Activated naive CD4-positive, alpha-beta T cell treated with anti-CD3 and anti-CD28 coated beads for 36 hours (primary cell): Measurements from ENCODE around the gene KRT35. TPM values are rescaled to one million over a fixed set of nuclear protein-coding genes. Genes with fewer than 3 reads are reported as not detected.

Experiments used
- CTCF ChIA-PET: fragments of 350-600 bp; sonication (Branson Sonifier 250); formaldehyde crosslinking; loops from one replicate; lab custom pipeline; 2021; ENCODE audit warnings: antibody characterized with exemption; lab: Charles Lee
- DNase-seq: peaks from one replicate; pipeline ENCODE4 v3.0.0-alpha.2; 2020
- H3K27ac Mint-ChIP-seq: one replicate; pipeline ENCODE4 v1.8.0; 2021; ENCODE audit warnings: mild to moderate bottlenecking, mixed read lengths
- H3K27me3 Mint-ChIP-seq: one replicate; pipeline ENCODE4 v1.8.0; 2021; ENCODE audit warnings: low read depth, mixed read lengths
- H3K36me3 Mint-ChIP-seq: one replicate; pipeline ENCODE4 v1.8.0; 2021; ENCODE audit warnings: low read depth, mixed read lengths
- H3K4me1 Mint-ChIP-seq: one replicate; pipeline ENCODE4 v1.8.0; 2021; ENCODE audit warnings: low read depth, mixed read lengths
- H3K4me3 Mint-ChIP-seq: one replicate; pipeline ENCODE4 v1.8.0; 2021; ENCODE audit warnings: mild to moderate bottlenecking, moderate library complexity, mixed read lengths
- H3K9me3 Mint-ChIP-seq: one replicate; pipeline ENCODE4 v1.8.0; 2021; ENCODE audit warnings: mixed read lengths
- intact Hi-C: fragments of 100-400 bp; cut with micrococcal nuclease; formaldehyde crosslinking; loops from one replicate; pipeline ENCODE4 v1.15.1; 2023
- total RNA-seq, 2 experiments: library from RNA; stranded (reverse); gene quantifications; one replicate each; pipeline ENCODE4 v1.2.3, GENCODE V29; 2021

Gene KRT35
- total RNA-seq, 2 experiments from 2014 or later: not detected

- Mint-ChIP-seq H3K27ac (no peak overlapping the region), H3K4me1 (no peaks in the 10 kb centered on the region), H3K9me3 (no peaks in the 10 kb centered on the region), H3K36me3 (no peaks in the 10 kb centered on the region), H3K27me3 (no peaks in the 10 kb centered on the region), H3K4me3 (no peak overlapping the region)
- CTCF ChIA-PET: interaction anchor here (0.6 kb wide), 1 partner anchor 21 kb away, joined by 3 read pairs; no protein-coding TSS in a partner anchor
- DNase-seq: no peak
- intact Hi-C loops: no loop called here
These were observed 18.2 kb downstream of the KRT35 start for GRCh38 chr17:41462705-41463104.

- Mint-ChIP-seq H3K4me1 (no peaks in the 10 kb centered on the region), H3K36me3 (no peaks in the 10 kb centered on the region), H3K27ac (no peak overlapping the region), H3K4me3 (no peak overlapping the region), H3K27me3 (no peaks in the 10 kb centered on the region), H3K9me3 (no peaks in the 10 kb centered on the region)
- CTCF ChIA-PET: interaction anchor here (0.6 to 1.4 kb wide), 3 partner anchors 11 to 136 kb away, joined by 3 to 4 read pairs (median 3); no protein-coding TSS in a partner anchor
- no peak for DNase-seq
- intact Hi-C loops: no loop called here
These were observed 23.3 kb downstream of the KRT35 start for GRCh38 chr17:41457676-41458075.

- Mint-ChIP-seq H3K4me3 (no peak overlapping the region), H3K27ac (no peak overlapping the region), H3K27me3 (no peaks in the 10 kb centered on the region), H3K9me3 (no peaks in the 10 kb centered on the region), H3K4me1 (no peaks in the 10 kb centered on the region), H3K36me3 (no peaks in the 10 kb centered on the region)
- intact Hi-C loops: no loop called here
- CTCF ChIA-PET: no interaction called here
- no peak for DNase-seq
These were observed 24.7 kb downstream of the KRT35 start for GRCh38 chr17:41456204-41456603.

GRCh38 chr17:41455236-41455635, 25.7 kb downstream of the KRT35 start:
- CTCF ChIA-PET: no interaction called here
- no peaks in the 10 kb centered on the region for H3K27me3 Mint-ChIP-seq
- no peak overlapping the region for H3K27ac Mint-ChIP-seq
- H3K9me3 Mint-ChIP-seq: no peaks in the 10 kb centered on the region
- H3K36me3 Mint-ChIP-seq: no peaks in the 10 kb centered on the region
- intact Hi-C loops: no loop called here
- DNase-seq: no peak
- no peak overlapping the region for H3K4me3 Mint-ChIP-seq
- H3K4me1 Mint-ChIP-seq: no peaks in the 10 kb centered on the region

- Mint-ChIP-seq H3K36me3 (no peaks in the 10 kb centered on the region), H3K27me3 (no peaks in the 10 kb centered on the region)
- CTCF ChIA-PET: interaction anchor here (0.5 to 0.6 kb wide), 2 partner anchors 196 to 796 kb away, joined by 4 read pairs; no protein-coding TSS in a partner anchor
These were observed 27.9 kb downstream of the KRT35 start for GRCh38 chr17:41453066-41453465.

GRCh38 chr17:41452281-41452680, 28.7 kb downstream of the KRT35 start:
- CTCF ChIA-PET: interaction anchor here (0.6 to 1.0 kb wide), 2 partner anchors 127 to 1087 kb away, joined by 3 to 4 read pairs; no protein-coding TSS in a partner anchor
- intact Hi-C loops: no loop called here
- Mint-ChIP-seq H3K4me1 (no peaks in the 10 kb centered on the region), H3K4me3 (no peak overlapping the region), H3K27ac (no peak overlapping the region), H3K27me3 (no peaks in the 10 kb centered on the region), H3K9me3 (no peaks in the 10 kb centered on the region), H3K36me3 (no peaks in the 10 kb centered on the region)
- no peak for DNase-seq

More at GRCh38 chr17:41453066-41453465, 27.9 kb downstream of the KRT35 start:
- no peaks in the 10 kb centered on the region for H3K9me3 Mint-ChIP-seq
- no peak for DNase-seq
- no peak overlapping the region for H3K4me3 Mint-ChIP-seq
- intact Hi-C loops: no loop called here
- no peaks in the 10 kb centered on the region for H3K4me1 Mint-ChIP-seq
- H3K27ac Mint-ChIP-seq: no peak overlapping the region

GRCh38 chr17:41451154-41451728, 29.7 kb downstream of the KRT35 start:
- Mint-ChIP-seq H3K4me1 (no peaks in the 10 kb centered on the region), H3K4me3 (no peak overlapping the region), H3K9me3 (no peaks in the 10 kb centered on the region), H3K36me3 (no peaks in the 10 kb centered on the region), H3K27ac (no peak overlapping the region), H3K27me3 (no peaks in the 10 kb centered on the region)
- no peak for DNase-seq
- intact Hi-C loops: no loop called here
- CTCF ChIA-PET: no interaction called here

GRCh38 chr17:41449008-41449407, 31.9 kb downstream of the KRT35 start:
- Mint-ChIP-seq H3K36me3 (no peaks in the 10 kb centered on the region), H3K4me3 (no peak overlapping the region), H3K27me3 (no peaks in the 10 kb centered on the region), H3K9me3 (no peaks in the 10 kb centered on the region), H3K4me1 (no peaks in the 10 kb centered on the region), H3K27ac (no peak overlapping the region)
- no peak for DNase-seq
- CTCF ChIA-PET: interaction anchor here (1.3 kb wide), 1 partner anchor 12 kb away, joined by 3 read pairs; no protein-coding TSS in a partner anchor
- intact Hi-C loops: no loop called here

GRCh38 chr17:41448506-41448905, 32.4 kb downstream of the KRT35 start:
- no peak for DNase-seq
- Mint-ChIP-seq H3K4me3 (no peak overlapping the region), H3K4me1 (no peaks in the 10 kb centered on the region), H3K36me3 (no peaks in the 10 kb centered on the region), H3K9me3 (no peaks in the 10 kb centered on the region), H3K27me3 (no peaks in the 10 kb centered on the region), H3K27ac (no peak overlapping the region)
- CTCF ChIA-PET: interaction anchor here (1.3 kb wide), 1 partner anchor 12 kb away, joined by 3 read pairs; no protein-coding TSS in a partner anchor
- intact Hi-C loops: no loop called here

GRCh38 chr17:41446806-41447205, 34.1 kb downstream of the KRT35 start:
- H3K27me3 Mint-ChIP-seq: no peaks in the 10 kb centered on the region
- H3K4me1 Mint-ChIP-seq: no peaks in the 10 kb centered on the region
- CTCF ChIA-PET: interaction anchor here (1.0 kb wide), 1 partner anchor 11 kb away, joined by 4 read pairs; no protein-coding TSS in a partner anchor
- H3K27ac Mint-ChIP-seq: no peak overlapping the region
- H3K4me3 Mint-ChIP-seq: no peak overlapping the region
- DNase-seq: no peak
- no peaks in the 10 kb centered on the region for H3K36me3 Mint-ChIP-seq
- H3K9me3 Mint-ChIP-seq: no peaks in the 10 kb centered on the region
- intact Hi-C loops: no loop called here

- CTCF ChIA-PET: no interaction called here
- no peaks in the 10 kb centered on the region for H3K27me3 Mint-ChIP-seq
- intact Hi-C loops: no loop called here
These were observed 36.3 kb downstream of the KRT35 start for GRCh38 chr17:41444640-41445039.

GRCh38 chr17:41444186-41444585, 36.8 kb downstream of the KRT35 start:
- Mint-ChIP-seq H3K9me3 (no peaks in the 10 kb centered on the region), H3K36me3 (no peaks in the 10 kb centered on the region), H3K27ac (no peak overlapping the region), H3K27me3 (no peaks in the 10 kb centered on the region), H3K4me1 (no peaks in the 10 kb centered on the region), H3K4me3 (no peak overlapping the region)
- no peak for DNase-seq
- intact Hi-C loops: no loop called here
- CTCF ChIA-PET: interaction anchor here (1.1 kb wide), 1 partner anchor 219 kb away, joined by 3 read pairs; no protein-coding TSS in a partner anchor

More at GRCh38 chr17:41444640-41445039, 36.3 kb downstream of the KRT35 start:
- no peak for DNase-seq
- H3K36me3 Mint-ChIP-seq: no peaks in the 10 kb centered on the region
- no peak overlapping the region for H3K4me3 Mint-ChIP-seq
- H3K4me1 Mint-ChIP-seq: no peaks in the 10 kb centered on the region
- no peaks in the 10 kb centered on the region for H3K9me3 Mint-ChIP-seq
- no peak overlapping the region for H3K27ac Mint-ChIP-seq

GRCh38 chr17:41442739-41443138, 38.2 kb downstream of the KRT35 start:
- DNase-seq: no peak
- intact Hi-C loops: no loop called here
- H3K36me3 Mint-ChIP-seq: no peaks in the 10 kb centered on the region
- CTCF ChIA-PET: no interaction called here
- H3K27me3 Mint-ChIP-seq: no peaks in the 10 kb centered on the region
- H3K4me3 Mint-ChIP-seq: no peak overlapping the region
- no peak overlapping the region for H3K27ac Mint-ChIP-seq
- H3K4me1 Mint-ChIP-seq: no peaks in the 10 kb centered on the region
- H3K9me3 Mint-ChIP-seq: no peaks in the 10 kb centered on the region
